NCI-H1092 (cell line): Measurements from ENCODE around the gene F8.
"Not testable (repeated sequence)": the region's sequence is repeated elsewhere in the genome, so short reads cannot be mapped to it uniquely, and the experiment has no call there.

ENCODE experiments used
- DNase-seq: peaks from one replicate; lab custom pipeline; 2025; lab: John Stamatoyannopoulos, UW

The F8 gene

GRCh38 chrX:154816326-154816898 is 206.1 kb downstream of the F8 start:
- DNase-seq = not testable (repeated sequence)

GRCh38 chrX:154815274-154815818 is 207.2 kb downstream of the F8 start:
- DNase-seq = no peak

GRCh38 chrX:154813801-154814200 is 208.7 kb downstream of the F8 start:
- no peak for DNase-seq

GRCh38 chrX:154812341-154813101 is 210.0 kb downstream of the F8 start:
- no peak for DNase-seq

- no peak for DNase-seq
Observed at GRCh38 chrX:154809939-154810665, 212.4 kb downstream of the F8 start.

- no peak for DNase-seq
Observed at GRCh38 chrX:154806837-154807501, 215.6 kb downstream of the F8 start.

GRCh38 chrX:154805696-154806091 is 216.8 kb downstream of the F8 start:
- no peak for DNase-seq

GRCh38 chrX:154804957-154805695 is 217.4 kb downstream of the F8 start, which contains the start of gene MPP1:
TSS of gene MPP1 (minus strand) at chrX:154805485. CDS start at chrX:154805373, 112 bp downstream.
- DNase-seq = peak; percentile 8

- DNase-seq = no peak
Observed at GRCh38 chrX:154804261-154804956, 218.1 kb downstream of the F8 start.

- no peak for DNase-seq
Observed at GRCh38 chrX:154802947-154803346, 219.6 kb downstream of the F8 start.

GRCh38 chrX:154800478-154801210 is 221.9 kb downstream of the F8 start:
- peak; percentile 31 for DNase-seq

- DNase-seq = peak; percentile 94
Observed at GRCh38 chrX:154799556-154800348, 222.8 kb downstream of the F8 start.

- no peak for DNase-seq
Observed at GRCh38 chrX:154797006-154797405, 225.5 kb downstream of the F8 start.

GRCh38 chrX:154795016-154795415 is 227.5 kb downstream of the F8 start:
- no peak for DNase-seq

GRCh38 chrX:154793084-154793795 is 229.3 kb downstream of the F8 start:
- DNase-seq = no peak

GRCh38 chrX:154791939-154792338 is 230.6 kb downstream of the F8 start:
- DNase-seq = no peak

- DNase-seq = no peak
Observed at GRCh38 chrX:154791467-154791866, 231.1 kb downstream of the F8 start.
